Tibial nerve (tissue), 4 donors: ENCODE measurements around the gene LTBP1.
A peak's percentile ranks its signal among the peaks of the same experiment; 100 is the strongest.

ENCODE experiments used
- CTCF ChIP-seq, 5 experiments: fragments of 200-600 bp in 3 of 5; fragments of 450-650 bp in 2 of 5; sonication (generic) in 3 of 5; IDR thresholded peaks; one replicate each; pipeline ENCODE4 v1.5.1; 2016 to 2019; ENCODE audit warnings: antibody characterized with exemption in 5 of 5, mild to moderate bottlenecking in 3 of 5, moderate library complexity in 2 of 5
- EP300 ChIP-seq, 2 donors: sonication (generic); formaldehyde crosslinking; IDR thresholded peaks; one replicate each; pipeline ENCODE4 v1.6.1; 2017; ENCODE audit warnings: antibody characterized with exemption in 2 of 2, mild to moderate bottlenecking in 1 of 2

DNA sequence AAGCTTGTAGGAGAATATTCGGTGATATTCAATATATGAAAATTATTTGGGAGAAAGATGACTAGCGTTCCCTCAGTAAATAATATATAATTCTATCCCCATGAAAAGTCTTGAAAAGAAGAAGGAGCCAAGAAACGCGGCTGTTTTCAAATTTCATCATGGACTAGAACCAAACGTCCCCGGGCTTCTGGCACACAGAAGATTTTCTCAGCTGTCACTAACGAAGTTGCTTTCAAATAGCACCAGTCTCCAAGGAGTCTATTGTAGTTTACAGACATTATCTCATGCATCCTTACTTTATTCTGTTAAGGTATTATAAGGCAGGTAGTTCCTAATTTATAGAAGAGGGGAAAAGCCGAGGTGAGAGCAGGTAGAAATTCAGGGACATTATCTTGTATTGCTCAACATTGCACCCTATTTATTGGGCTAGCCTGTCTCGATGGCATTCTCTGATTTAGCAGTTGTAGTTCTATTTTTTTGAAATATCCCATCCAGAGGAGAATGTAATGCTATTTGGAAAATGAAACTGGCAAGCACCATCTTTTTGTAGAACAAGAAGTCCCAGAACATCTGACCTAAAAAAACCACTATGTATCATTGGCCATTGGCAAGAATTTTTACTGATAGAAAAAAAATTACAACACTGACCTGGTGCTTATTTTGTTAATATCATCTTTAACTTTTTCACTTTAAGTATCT lies 331.6 kb downstream of the LTBP1 start:
- no peak for TF ChIP-seq CTCF (IDR thresholded peaks at IDR 0.05)
- TF ChIP-seq EP300 (IDR thresholded peaks at IDR 0.05) = peak; percentile 54 to 76
